Measurements from ENCODE around the gene PLEKHA7.

The PLEKHA7 gene

DNA sequence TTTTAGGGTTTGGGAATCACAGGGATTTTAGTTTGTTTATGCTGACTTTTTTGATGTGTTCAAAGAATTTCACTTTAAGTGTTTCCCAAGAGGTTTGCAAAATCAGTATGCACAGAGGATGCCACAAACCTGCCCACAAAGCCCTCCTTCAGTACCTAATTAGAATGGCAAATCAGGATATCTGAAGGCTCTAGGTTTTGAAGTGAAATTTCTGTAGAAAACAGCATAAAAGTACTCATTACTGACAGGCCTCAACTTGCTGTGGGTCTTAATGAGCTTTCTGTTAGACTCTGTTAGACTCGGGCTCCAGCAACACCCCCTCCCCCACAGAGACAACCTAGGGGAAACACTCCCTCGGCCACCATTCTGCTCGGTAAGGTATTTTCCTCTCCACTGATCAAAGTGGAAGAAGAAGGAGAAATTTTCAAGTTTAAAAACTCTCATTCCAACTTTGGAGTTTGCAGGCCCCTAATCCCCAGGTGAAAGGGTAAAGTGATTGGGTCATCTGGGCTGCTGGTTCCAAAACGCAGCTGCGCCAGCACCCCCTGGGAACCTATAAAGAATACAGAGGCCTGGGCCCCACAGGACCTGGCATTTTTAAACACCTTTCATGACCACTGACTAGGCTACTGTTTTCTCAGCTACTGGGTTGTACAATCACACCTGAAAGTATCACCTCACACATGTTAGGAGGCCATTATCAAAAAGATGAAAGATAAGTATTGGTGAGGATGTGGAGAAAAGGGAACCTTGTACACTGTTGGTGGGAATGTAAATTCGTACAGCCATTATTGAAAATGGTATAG is 67.5 kb downstream of the PLEKHA7 start:
- DNase-seq (ENCODE audit: low read depth in 4 of 4, low spot score in 1 of 4) = no peak

- no peak for DNase-seq (ENCODE audit: low read depth in 4 of 4, low spot score in 1 of 4)
These were observed 68.3 kb downstream of the PLEKHA7 start for GRCh38 chr11:16945671-16946469.

- no peak for DNase-seq (ENCODE audit: low read depth in 4 of 4, low spot score in 1 of 4)
These were observed 71.3 kb downstream of the PLEKHA7 start for GRCh38 chr11:16942911-16943310.

GRCh38 chr11:16942342-16942741 is 71.9 kb downstream of the PLEKHA7 start:
- DNase-seq (ENCODE audit: low read depth in 4 of 4, low spot score in 1 of 4) = no peak

- no peak for DNase-seq (ENCODE audit: low read depth in 4 of 4, low spot score in 1 of 4)
These were observed 72.3 kb downstream of the PLEKHA7 start for GRCh38 chr11:16941935-16942334.

- DNase-seq (ENCODE audit: low read depth in 4 of 4, low spot score in 1 of 4) = no peak
These were observed 76.2 kb downstream of the PLEKHA7 start for GRCh38 chr11:16938061-16938460.

GRCh38 chr11:16936643-16937042 is 77.6 kb downstream of the PLEKHA7 start:
- no peak for DNase-seq (ENCODE audit: low read depth in 4 of 4, low spot score in 1 of 4)

DNA sequence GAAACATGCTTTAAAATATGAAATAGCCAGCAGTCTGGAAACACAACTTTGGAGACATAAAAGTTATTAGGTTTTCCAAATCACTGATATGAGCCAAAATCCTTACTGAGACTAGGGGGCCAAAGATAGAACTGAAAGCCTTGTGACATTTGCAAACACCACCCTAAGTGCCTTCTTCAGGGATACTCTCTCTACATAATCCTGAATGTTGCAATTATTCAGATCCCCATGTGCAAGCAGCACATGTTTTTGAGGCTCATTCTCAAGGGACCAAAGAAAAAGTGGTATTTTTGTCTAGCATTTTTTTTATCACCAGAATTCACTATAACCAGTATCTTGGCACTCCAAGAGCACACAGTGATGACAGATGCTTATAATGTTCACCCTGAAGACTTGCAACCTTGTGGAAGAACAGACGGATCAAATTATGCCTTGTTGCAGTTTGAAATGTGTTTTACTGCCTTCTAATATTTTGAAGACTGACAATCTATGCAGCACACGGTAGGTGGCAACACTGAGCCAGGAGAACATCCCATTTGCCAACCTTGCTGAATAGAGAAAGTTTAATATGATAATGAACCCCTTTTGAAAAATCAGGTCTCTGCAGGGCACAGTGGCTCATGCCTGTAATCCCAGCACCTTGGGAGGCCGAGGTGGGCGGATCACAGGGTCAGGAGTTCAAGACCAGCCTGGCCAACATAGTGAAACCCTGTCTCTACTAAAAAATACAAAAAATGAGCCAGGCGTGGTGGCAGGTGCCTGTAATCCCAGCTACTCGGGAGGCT is 78.5 kb downstream of the PLEKHA7 start:
- DNase-seq (ENCODE audit: low read depth in 4 of 4, low spot score in 1 of 4) = no peak

DNA sequence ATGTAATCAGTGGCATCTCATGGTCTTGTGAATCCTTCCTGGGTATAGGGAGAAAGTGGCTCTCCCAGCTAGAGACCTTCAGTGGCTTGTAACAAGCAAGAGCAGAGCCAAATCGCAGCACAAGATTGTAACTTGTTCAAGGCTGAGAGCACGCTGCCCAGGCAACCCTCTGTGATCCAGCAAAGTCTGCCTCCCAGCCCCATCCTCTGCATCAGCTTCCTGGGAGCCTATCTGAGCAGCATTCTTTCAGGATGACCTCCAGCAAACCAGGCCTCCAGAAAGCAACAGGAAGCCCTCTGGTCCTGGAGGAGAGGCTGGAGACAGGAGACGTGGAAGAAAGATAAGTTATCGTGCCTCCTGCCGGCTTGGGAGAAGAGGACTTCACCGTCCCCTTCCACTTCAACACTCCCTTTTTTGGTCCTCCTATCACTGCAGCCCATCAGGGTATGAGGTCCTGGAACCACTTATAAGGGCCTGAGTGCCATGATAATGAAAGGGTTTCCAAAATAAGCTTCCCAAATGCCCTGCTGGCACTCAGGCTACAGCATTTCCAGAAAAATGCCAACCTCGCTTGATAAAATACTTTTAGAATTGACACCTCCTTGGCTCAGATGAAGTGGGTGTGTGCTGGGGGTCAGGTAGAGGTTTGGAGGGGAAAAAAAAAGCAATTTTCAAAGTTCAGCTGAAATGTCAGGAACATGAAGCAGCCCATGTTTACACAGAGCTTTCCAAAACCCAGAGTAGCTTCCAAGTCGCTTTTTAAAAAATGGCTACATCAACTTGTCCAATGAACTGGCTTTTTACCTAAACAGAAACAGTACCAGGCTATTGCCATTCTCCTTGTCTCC is 80.2 kb downstream of the PLEKHA7 start:
- DNase-seq (ENCODE audit: low read depth in 4 of 4, low spot score in 1 of 4) = no peak

DNA sequence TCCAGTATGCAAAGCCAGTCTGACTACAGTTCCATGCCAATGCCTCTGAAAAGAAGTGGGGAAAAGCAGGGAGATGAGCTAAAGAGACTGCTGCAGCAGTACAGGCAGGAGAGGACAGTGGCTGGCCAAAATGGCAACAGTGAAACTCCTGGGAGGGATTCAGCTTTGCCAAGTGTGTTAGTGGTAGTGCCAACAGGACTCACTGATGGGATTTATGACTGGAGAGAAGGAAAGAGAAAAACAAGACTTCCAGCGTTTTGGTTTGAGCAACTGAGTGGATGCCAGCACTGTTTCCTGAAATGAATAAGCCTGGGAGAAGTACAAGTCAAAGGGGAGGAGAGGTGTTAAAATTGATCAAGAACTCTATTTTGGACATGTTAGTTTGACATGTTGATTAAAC is 80.9 kb downstream of the PLEKHA7 start:
- DNase-seq (ENCODE audit: low read depth in 4 of 4, low spot score in 1 of 4) = no peak

DNA sequence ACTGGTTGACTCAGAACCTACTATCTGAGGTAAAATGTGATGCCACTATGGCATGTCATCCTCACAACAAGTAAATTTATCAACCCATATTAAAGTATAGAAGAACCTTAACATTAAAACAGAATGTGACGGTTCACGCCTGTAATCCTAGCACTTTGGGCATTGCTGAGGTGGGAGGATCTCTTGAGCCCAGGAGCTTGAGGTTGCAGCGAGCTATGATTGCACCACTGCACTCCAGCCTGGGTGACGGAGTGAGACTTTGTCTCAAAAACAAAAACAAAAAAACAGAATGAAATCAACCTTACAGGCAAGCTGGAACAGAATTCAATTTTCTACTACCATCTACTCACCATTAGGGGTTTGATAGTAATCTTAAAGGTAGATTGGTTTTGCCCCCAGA is 86.2 kb downstream of the PLEKHA7 start:
- no peak for DNase-seq (ENCODE audit: low read depth in 4 of 4, low spot score in 1 of 4)

DNA sequence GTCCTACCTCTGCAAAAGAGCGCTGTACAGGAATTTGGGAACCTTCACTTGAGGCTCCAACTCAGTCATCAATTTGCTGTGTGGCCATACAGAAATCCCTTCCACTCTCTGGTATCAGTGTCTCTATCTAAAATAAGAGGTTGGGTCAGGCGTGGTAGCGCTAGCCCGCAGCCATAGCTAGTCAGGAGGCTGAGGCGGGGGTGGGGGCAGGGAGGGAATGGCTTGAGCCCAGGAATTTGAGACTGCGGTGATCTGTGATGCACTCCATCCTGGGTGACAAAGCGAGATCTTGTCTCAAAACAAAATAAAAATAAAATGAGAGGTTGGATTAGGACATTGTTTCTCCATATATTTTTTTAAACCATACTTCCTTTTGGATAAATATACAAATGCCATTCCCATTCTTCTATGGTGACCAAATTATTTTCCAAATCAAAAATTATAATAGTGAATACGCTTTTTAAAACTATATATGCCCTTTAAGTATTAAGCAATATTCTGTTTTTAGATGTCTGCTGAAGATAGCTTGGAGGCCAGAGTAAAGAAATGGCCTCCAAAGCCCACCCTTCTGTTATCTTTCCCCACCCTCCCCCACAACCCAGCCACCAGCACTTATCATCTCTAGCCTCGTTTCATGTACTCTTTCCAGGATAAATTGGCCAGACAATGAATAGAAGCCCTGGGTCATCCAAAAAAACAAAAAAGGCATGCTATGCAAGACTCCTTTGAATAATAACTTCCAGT is 87.2 kb downstream of the PLEKHA7 start:
- no peak for DNase-seq (ENCODE audit: low read depth in 4 of 4, low spot score in 1 of 4)

GRCh38 chr11:16925561-16926065 is 88.6 kb downstream of the PLEKHA7 start:
- no peak for DNase-seq (ENCODE audit: low read depth in 4 of 4, low spot score in 1 of 4)

DNA sequence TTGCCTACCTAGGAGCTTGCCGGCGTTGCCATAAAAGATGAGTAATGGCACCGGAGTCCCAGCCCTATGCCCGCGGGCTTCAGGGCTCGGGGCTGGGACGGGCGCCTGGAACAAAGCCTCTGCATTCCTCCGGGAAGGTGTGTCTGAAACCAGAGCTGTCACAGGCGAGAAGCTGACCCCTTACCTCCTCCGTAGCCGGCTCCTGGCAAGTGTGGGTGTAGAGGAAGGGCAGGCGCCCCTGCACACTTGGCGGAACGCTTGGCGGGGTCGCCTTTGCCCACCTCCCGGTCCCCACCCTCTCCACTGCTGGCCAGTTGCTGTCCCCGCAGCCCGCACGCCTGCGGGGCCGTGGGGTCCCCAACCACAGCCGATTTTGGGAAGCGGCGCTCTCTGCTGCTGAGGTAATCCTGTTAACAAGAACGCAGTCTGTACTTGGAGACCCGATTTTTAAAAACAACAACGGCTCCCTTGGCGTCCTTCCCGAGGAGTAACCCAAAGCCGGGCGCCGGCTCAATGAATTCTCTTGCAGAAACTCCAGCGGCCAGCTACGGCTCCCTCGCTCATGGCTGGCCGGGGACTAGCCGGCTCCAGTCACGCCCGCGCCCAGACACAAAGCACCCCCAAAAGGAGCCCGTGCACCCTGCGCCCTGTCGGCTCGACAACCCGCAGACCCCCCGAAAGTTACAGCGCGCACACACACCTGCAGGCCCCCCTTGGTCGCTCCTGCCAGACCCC is 89.2 kb downstream of the PLEKHA7 start:
- no peak for DNase-seq (ENCODE audit: low read depth in 4 of 4, low spot score in 1 of 4)

DNA sequence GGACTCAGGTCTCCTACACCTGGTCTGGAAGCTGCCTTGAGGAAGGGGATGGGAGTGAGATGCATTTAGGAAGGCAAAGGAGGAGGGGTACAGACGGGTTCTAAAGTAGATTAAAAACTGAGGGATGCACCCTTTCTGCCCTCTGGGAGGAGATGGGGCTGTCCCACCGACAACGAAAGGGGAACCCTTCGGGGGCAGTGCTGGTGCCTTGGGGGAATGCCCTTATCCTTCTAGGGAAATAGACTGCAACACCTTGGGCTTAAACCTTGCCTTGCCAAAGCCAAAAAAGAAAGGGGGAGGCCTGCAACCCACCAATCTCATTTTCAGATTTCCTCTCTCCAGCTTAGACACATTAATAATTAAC is 89.8 kb downstream of the PLEKHA7 start:
- no peak for DNase-seq (ENCODE audit: low read depth in 4 of 4, low spot score in 1 of 4)

- DNase-seq (ENCODE audit: low read depth in 4 of 4, low spot score in 1 of 4) = no peak
These were observed 90.2 kb downstream of the PLEKHA7 start for GRCh38 chr11:16923987-16924386.

GRCh38 chr11:16921668-16922067 is 92.5 kb downstream of the PLEKHA7 start:
- DNase-seq (ENCODE audit: low read depth in 4 of 4, low spot score in 1 of 4) = no peak

GRCh38 chr11:16921019-16921418 is 93.2 kb downstream of the PLEKHA7 start:
- no peak for DNase-seq (ENCODE audit: low read depth in 4 of 4, low spot score in 1 of 4)

DNA sequence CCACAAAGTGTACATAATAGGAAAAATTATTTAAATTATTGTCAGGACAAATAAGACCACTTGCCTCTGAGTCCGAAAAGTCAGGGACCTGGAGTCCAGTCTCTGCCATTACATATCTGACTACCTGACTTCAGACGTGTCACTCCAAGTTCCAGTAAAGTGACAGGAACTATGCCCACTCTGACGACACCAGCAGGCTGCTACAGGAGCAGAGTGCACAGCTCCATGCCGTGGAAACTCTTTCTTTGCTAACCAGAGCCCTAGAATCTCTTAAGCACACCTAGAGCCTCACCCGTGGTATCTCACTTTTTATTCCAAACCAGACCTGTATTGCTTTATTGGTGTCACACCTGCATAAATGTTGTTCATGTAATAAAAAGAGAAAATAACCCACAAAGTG is 93.7 kb downstream of the PLEKHA7 start:
- no peak for DNase-seq (ENCODE audit: low read depth in 4 of 4, low spot score in 1 of 4)
